NAMALWA (cell line): ENCODE measurements around the gene TMEM167B.
"Not testable (repeated sequence)": the region's sequence is repeated elsewhere in the genome, so short reads cannot be mapped to it uniquely, and the experiment has no call there.

Source experiments
- DNase-seq: peaks from one replicate; pipeline ENCODE4 v3.0.0-alpha.2; 2015; ENCODE audit warnings: low spot score

Gene TMEM167B

DNA sequence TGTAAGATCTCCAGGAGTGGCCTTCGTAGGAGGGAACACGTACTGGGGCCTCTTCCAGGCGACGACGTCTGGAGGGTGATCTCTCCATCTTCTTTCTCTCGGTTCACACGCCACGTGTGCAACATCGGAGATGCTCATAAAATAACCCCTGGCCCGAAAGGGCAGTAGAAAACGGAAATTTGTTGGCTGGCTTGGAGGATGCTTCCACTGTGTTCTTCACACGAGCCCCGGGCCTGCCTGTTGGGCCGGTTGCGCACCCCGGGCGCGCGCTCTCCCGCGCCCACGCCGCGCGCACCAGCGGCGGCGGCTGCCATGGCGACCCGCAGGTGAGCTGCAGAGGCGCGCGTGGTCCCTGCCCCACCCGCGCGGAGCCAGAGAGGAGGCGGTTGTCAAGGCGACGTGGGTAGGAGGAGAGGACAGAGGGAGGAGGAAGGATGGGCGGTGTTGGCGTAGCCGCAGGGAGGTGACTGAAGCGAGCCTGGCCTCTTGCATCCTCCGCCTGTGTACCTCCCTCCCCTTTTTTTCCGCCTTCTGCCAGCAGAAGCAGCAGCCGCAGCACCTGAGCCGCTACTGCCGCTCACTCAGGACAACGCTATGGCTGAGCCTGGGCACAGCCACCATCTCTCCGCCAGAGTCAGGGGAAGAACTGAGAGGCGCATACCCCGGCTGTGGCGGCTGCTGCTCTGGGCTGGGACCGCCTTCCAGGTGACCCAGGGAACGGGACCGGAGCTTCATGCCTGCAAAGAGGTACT lies 23.2 kb downstream of the TMEM167B start, which contains the start of gene ELAPOR1:
TSS of gene ELAPOR1 (plus strand) at position 526 of the 752 bp plus-strand sequence. CDS start at position 595, 69 bp downstream.
- no peak for DNase-seq

DNA sequence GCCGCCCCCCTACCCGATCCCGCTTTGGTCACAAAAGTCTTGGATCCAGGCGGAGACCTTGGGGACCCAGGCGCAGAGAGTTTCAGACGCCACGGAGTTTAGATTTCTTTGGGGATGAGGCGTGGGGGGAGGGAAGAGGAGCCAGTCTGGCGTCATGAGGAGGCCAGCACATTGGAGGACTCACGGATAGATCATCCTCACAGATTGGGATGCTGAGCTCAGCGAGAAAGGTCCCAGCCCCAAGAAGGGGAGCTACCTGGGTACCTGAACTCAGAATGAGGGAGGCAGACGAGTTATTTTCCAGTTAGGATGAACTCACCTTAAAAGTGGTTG lies 23.7 kb downstream of the TMEM167B start:
- DNase-seq: no peak

DNA sequence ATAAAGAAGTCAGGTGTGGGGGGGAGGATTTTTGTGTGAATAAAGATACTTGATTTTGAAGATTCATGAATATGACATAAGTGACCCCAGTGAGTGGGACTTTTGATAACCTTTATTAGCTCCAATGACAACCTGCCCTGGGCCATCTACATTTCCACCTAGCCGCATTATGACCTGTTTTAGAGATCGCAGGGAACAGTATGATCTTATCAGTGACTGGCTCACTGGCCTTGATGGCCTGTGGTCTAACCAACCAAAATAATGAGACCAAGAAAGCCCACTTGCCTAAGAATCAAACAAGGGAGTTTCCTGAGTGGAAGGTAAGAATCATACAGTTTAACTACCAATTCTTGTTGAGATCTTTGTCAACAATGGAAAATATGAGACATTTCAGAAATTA lies 25.1 kb downstream of the TMEM167B start:
- DNase-seq: no peak

DNA sequence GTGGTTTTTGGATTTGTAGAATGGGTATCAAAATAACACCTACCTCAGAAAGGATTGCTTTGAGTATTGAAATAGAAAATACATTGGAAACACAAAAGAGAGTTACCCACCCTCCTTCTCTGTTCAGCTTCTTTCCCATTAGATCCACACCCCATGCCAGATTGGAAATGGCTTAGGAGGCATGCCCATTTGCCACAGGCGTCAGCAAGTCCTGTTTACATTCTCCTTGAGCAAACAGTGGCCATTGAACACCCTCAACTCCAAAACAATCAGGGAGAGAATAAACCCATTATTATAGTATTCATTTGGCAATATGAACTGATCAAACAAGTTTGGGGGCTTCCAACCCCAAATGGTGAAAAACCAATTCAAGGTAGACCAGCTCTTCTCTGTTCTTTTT lies 25.7 kb downstream of the TMEM167B start:
- no peak for DNase-seq

DNA sequence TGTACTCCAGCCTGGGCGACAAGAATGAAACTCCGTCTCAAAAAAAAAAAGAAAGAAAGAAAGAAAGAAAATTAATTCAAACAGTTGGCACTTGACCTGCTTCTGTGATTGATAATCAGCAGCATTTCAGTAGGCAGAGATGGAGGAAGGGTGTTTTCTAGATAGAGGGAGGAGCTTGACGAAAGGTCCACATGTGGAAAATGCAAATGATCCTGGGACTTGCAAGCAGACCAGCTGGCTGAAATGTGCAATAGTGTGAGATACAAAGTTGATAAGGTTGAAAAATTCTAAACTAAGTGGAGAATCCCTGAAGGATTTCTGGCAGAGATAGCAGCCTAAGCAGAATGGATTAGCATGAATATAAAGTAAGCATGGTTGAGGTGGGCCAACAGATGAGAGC lies 27.5 kb downstream of the TMEM167B start:
- DNase-seq: peak; percentile 36

DNA sequence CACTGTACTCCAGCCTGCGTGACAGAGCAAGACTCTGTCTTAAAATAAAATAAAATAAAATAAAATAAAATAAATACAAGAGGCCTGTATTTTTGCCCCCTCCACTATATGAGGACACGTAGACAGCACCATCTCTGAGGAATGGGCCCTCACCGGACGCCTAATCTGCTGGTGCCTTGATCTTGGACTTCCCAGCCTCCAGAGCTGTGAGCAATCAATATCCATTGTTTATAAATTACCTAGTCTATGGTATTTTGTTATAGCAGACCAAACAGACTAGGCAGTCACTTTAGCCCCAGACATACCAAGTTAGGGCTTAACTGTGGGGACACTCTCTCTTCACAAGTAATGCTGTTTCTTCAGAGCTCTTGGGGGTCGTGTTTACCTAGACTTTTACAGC lies 29.8 kb downstream of the TMEM167B start:
- no peak for DNase-seq

DNA sequence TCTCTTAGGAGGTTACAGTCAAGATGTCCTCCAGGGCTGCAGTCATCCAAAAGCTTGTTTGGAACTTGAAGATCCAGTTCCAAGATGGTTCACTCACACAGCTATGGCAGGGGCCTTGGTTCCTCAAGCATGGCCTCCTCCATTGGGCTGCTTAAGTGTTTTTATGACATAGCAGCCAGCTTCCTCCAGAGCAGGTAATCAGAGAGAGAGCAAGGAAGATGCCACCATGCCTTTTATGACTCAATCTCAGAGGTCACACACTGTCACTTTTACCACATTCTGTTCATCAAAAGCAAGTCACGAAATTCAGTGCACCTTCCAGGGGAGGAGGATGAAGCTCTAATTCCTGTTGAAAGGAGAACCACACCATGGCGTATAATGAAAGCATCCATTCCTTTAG lies 40.5 kb downstream of the TMEM167B start:
- DNase-seq: no peak

DNA sequence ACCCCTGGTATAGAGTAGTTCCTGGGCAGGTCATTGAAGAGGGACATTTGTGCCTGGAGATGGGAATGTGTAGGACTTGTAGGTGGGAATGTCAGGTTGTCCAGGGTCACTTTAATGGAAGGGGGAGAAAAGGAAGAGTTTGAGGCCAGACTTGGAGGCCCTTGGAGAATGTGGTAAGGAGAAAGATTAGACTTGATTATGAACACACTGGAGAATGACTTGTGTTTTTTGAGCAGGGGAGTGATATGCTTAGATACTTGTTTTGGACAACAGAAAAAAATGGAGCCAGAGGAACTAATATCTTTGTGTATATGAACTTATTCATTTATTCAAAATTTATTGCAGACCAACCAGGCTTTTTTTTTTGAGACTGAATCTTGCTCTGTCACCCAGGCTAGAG lies 41.2 kb downstream of the TMEM167B start:
- no peak for DNase-seq

DNA sequence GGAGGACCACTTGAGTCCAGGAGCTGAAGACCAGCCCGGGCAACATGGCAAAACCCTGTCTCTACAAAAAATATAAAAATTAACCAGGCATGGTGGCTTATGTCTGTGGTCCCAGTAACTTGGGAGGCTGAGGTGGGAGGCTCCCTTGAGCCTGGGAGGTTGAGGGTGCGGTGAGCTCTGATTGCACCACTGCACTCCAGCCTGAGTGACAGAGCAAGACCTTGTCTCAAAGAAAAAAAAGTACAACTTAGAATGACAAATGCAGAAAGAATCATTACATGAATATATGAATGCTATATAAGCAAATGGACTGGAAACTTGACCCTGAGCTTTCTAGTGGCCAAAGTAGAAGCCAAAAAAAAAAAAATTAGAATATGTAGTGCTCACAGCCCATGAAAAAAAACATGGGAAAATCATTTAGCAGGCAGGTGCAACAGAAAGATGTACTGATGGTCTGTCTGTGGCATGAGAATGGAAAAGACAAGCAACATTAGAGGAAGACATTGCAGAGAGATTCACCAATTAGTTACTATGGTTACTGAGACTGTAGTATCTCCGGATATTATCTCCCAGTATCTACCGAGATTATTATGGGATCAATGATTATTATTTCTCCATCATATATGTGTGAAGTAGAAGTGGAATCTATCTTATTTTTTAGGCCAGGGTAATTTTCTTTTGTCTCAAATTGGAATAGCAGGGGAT lies 42.6 kb downstream of the TMEM167B start:
- no peak for DNase-seq

DNA sequence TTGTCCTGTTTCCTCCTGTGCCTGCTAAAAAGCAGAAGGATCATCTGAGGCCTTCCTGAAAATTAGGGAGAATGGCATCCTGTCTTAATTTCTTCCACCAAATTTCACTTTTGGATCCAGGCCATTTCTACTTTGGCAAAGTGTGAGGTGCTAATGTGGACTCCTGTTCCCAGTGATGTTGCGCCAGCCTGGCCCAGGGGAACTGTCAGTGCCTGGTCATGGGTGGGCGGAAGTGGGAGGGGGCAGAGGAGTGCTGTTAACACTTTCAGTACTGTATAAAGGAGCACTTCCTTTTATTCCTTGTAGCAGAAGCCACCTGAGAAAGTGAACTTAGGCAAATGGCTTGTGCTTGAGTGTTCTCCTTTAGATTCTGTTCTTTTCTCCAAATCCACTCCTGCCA lies 43.3 kb downstream of the TMEM167B start:
- DNase-seq: peak; percentile 53

DNA sequence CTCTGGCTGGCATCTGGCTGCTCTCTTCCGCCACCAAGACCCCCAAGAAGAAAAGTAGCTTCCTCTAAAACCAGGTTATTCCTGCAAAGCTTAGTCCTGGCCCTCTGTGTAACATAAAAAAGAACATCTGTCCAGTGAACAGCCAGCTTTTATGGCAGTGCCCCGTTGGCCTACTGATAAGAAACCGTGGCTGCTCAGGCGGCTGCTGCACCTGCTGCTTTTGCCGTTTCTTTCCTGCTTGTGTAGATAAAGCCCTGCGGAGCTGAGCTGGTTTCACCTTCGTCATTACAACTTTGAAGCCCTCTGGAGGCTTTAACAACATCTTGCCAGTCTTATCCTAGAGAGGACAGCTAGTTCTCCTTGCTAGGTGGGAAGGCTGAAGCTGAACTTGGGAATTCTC lies 43.9 kb downstream of the TMEM167B start:
- DNase-seq: peak; percentile 72

DNA sequence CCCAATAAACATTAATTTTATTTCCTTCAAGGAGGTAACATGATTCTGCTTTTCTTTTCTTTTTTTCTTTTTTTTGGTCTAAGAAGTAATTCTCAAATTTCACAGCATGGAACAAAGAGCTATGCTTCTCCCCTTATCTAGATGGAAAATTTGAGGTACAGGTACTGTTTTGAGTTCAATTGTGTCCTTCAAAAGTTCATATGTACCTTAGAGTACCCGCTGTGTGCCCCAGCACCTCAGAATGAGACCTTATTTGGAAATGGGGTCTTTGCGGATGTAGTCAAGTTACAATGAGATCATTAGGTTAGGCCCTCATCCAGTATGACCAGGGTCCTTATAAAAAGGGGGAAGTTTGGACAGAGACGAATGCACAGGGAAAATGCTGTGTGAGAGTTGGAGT lies 45.4 kb downstream of the TMEM167B start:
- no peak for DNase-seq

DNA sequence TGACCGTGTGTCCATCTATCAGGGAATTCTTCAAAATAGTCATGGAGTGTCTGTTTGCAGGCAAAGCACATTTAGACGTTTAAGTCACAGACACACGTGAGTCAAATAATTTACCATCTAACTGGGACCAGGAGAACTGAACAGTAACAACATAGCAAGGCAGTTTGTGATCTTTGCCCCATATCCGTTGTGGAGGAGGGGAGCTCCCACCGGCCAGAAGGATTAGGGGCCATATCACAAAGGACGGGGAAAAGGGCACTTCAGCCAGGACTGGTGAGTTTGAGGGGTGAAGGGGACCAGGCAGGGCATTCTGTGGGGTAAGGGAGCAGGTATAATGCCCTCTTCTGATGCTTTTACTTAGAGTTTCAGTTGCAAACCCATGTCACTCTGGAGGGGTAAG lies 46.2 kb downstream of the TMEM167B start:
- DNase-seq: no peak

DNA sequence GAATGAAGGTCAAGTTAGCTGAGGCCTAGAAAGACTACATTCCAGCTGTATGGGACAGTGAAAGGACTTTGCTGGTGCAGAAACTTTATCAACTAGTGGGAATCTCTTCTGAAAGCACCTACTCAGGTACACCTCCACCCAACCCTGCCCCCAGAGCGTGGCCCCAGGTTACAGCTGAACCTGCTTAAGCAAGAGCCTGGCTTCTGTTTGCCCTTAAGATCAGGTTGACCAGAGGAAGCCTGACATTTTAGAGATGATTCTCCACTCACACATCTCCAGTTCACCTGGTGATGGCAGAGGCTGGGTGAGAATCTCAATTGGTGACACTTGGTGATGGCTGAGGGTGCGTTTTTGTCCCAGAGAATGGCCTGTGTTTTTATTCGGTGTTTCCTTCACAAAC lies 47.4 kb downstream of the TMEM167B start:
- DNase-seq: no peak

DNA sequence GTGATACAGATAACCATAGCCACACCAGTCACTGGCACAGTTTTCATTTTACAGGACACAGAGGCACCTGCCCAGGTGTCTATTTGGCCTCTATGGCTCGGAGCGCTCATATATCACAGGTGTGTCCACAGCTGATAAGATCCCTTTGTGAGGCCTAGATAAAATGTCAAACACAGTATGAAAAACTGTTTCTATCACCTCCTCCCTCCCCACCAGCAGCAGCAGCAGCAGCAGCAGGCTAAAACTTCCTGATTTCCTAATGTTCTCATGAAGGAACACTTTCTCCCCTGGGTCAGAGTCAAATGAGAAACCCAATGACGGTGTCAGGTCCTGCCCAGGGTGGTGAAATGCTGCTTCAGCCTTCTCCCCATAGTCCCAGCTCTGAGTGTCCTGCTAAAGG lies 47.8 kb downstream of the TMEM167B start:
- DNase-seq: no peak

DNA sequence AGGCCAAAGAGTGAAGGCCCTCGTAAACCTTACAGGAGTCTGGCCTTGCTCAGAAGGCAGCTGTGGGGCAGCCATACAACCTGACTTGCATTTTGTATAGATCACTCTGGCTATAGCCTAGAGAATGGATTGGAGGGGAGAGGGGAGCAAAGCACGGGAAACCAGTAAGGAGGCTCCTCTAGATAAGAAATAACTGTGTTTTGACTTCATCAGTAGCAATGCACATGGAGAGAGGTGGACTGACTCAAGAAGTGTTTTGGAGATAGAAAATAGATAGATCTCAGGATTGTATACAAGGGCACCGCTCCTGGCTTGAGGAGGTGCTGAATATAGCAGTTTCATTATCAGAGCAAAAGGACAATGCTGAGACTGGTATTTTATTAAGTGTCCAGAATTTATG lies 49.8 kb downstream of the TMEM167B start:
- DNase-seq: no peak

DNA sequence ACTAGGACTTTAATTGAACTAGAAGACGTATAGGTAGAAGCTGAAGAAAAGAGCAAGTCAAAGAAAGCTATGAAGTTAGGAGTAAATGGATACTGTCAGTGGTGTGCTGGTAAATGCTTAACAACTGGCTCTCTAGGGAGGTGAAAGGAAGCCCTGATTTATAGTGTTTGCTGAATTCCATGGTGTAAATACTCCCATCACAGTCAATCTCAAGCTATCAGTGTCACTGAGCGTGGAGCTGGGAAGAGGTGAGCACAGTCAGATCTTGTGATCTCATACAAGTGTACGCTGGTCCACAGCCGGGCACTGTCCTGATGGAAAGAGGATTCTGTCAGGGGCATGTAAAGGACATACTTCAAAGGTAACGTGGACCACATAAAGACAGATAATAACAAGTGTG lies 51.7 kb downstream of the TMEM167B start:
- DNase-seq: no peak

DNA sequence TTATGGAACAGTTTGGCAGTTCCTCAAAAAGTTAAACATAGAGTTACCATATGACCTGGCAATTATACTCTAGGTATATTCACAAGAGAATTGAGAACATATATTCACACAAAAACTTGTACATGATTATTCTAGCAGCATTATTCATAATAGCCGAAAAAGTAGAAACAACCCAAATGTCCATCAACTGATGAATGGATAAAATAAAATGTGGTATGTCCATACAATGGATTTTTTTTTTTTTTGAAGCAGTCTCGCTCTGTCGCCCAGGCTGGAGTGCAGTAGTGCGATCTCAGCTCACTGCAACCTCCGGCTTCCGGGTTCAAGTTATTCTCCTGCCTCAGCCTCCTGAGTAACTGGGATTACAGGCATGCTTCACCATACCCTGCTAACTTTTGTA lies 52.2 kb downstream of the TMEM167B start:
- not testable (repeated sequence) for DNase-seq
